SK-N-SH treated with all-trans-retinoic acid at 6 μM for 48 hours (cell line): ENCODE results near the gene LMNA.

Experiments
- ATAC-seq: fragments of 200-7000 bp; cut with Tn5 transposase; 3 replicates; pipeline ENCODE4 v1.9.1; 2020; ENCODE audit warnings: mild to moderate bottlenecking, moderate library complexity
- ARNTL ChIP-seq: fragments of 450-650 bp; formaldehyde crosslinking; IDR thresholded peaks from 2 replicates; pipeline ENCODE4 v1.5.0; 2020; ENCODE audit warnings: low read depth, mild to moderate bottlenecking, moderate library complexity, borderline replicate concordance
- BACH2 ChIP-seq: fragments of 250-450 bp; sonication (Bioruptor Pico); IDR thresholded peaks from 2 replicates; pipeline ENCODE4 v1.9.0; 2021; ENCODE audit warnings: mild to moderate bottlenecking, borderline replicate concordance
- CSDC2 ChIP-seq: fragments of 250-450 bp; sonication (Bioruptor Pico); IDR thresholded peaks from 2 replicates; pipeline ENCODE4 v1.5.0; 2020; ENCODE audit warnings: mild to moderate bottlenecking, moderate library complexity
- ESRRG ChIP-seq: fragments of 250-450 bp; sonication (Bioruptor Pico); IDR thresholded peaks from 2 replicates; pipeline ENCODE4 v1.6.1; 2021; ENCODE audit warnings: mild to moderate bottlenecking
- GLIS3 ChIP-seq: fragments of 250-450 bp; sonication (Bioruptor Pico); IDR thresholded peaks from 2 replicates; pipeline ENCODE4 v1.5.0; 2020; ENCODE audit warnings: mild to moderate bottlenecking, moderate library complexity
- OSR1 ChIP-seq: fragments of 250-450 bp; sonication (Bioruptor Pico); IDR thresholded peaks from 2 replicates; pipeline ENCODE4 v1.8.0; 2022; ENCODE audit warnings: moderate library complexity, mild to moderate bottlenecking, inconsistent platforms
- PPARA ChIP-seq: fragments of 250-450 bp; sonication (Bioruptor Pico); IDR thresholded peaks from 2 replicates; pipeline ENCODE4 v1.5.0; 2020; ENCODE audit warnings: mild to moderate bottlenecking, borderline replicate concordance
- RARB ChIP-seq: fragments of 250-450 bp; sonication (Bioruptor Pico); IDR thresholded peaks from 2 replicates; pipeline ENCODE4 v1.8.0; 2021; ENCODE audit warnings: mild to moderate bottlenecking, moderate library complexity
- SNAI2 ChIP-seq: fragments of 250-450 bp; sonication (Bioruptor Pico); IDR thresholded peaks from 2 replicates; pipeline ENCODE4 v1.5.0; 2020; ENCODE audit warnings: mild to moderate bottlenecking, moderate library complexity
- TCF4 ChIP-seq: fragments of 250-450 bp; sonication (Bioruptor Pico); IDR thresholded peaks from 2 replicates; pipeline ENCODE4 v1.8.0; 2021; ENCODE audit warnings: mild to moderate bottlenecking, moderate library complexity, borderline replicate concordance
- TOX ChIP-seq: fragments of 250-450 bp; sonication (Bioruptor Pico); IDR thresholded peaks from 2 replicates; pipeline ENCODE4 v1.8.0; 2021; ENCODE audit warnings: mild to moderate bottlenecking, moderate library complexity, borderline replicate concordance
- ZFP30 ChIP-seq: fragments of 450-650 bp; formaldehyde crosslinking; IDR thresholded peaks from 2 replicates; pipeline ENCODE4 v1.5.0; 2022; ENCODE audit warnings: mild to moderate bottlenecking, moderate library complexity
- ZNF565 ChIP-seq: fragments of 450-650 bp; formaldehyde crosslinking; conservative IDR thresholded peaks from 2 replicates; pipeline ENCODE4 v1.5.0; 2020; ENCODE audit warnings: low read depth, mild to moderate bottlenecking, moderate library complexity
- ZNF70 ChIP-seq: fragments of 450-650 bp; formaldehyde crosslinking; IDR thresholded peaks from 2 replicates; pipeline ENCODE4 v1.5.0; 2020; ENCODE audit warnings: mild to moderate bottlenecking, moderate library complexity
- ZNF8 ChIP-seq: fragments of 450-650 bp; formaldehyde crosslinking; IDR thresholded peaks from 2 replicates; pipeline ENCODE4 v1.5.0; 2020; ENCODE audit warnings: mild to moderate bottlenecking, moderate library complexity
- TF ChIP-seq, protein P1 (sequence below): fragments of 250-450 bp; sonication (Bioruptor Pico); IDR thresholded peaks from 2 replicates; pipeline ENCODE4 v1.5.0; 2020; ENCODE audit warnings: mild to moderate bottlenecking, moderate library complexity
- TF ChIP-seq, protein P2 (sequence below): fragments of 250-450 bp; sonication (Bioruptor Pico); IDR thresholded peaks from 2 replicates; pipeline ENCODE4 v1.5.1; 2021; ENCODE audit warnings: mild to moderate bottlenecking, moderate library complexity
- TF ChIP-seq, protein P3 (sequence below): fragments of 250-450 bp; sonication (Bioruptor Pico); IDR thresholded peaks from 2 replicates; pipeline ENCODE4 v1.8.0; 2021; ENCODE audit warnings: low read depth, mild to moderate bottlenecking, moderate library complexity, borderline replicate concordance
- TF ChIP-seq, protein P4 (sequence below): fragments of 250-450 bp; sonication (Bioruptor Pico); IDR thresholded peaks from 2 replicates; pipeline ENCODE4 v1.5.1; 2020; ENCODE audit warnings: low read depth, mild to moderate bottlenecking, moderate library complexity

The LMNA gene

DNA sequence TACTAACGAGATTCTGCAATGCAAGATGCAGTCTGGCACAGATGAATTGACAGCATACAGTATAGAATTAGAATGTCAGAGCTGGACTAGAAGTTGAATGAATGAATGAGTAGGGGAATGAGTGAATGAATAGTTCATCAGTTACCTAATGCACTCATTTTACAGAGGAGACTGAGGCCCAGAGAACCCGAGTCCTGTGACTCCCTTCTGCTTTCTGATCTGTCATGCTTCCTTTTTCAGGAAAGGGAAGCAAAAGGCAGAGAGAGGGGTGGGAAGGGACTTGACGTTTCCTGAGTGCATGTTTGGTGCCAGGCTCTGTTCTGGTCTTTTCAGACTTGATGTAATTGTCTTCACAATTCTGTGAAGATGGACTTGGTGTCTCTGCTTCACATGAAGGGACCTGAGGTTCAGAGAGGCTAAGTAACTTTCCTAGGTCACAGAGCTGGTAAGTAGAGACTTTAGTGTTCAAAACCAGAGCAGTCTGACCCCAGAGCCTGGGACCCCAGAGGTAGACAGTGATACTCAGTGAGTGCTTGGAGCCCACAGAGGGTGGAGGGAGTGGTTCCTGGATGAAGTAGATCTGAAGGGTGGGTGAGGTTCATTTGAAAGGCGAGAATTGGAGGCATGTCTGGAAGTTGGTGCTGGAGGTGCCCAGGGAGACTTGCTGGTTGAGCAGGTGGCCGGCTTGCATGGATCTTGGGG is 24.2 kb upstream of the LMNA start:
- no peak for TF ChIP-seq BACH2 (CRISPR knock-in tag)
- no peak for TF ChIP-seq ZNF565 (CRISPR knock-in tag)
- TF ChIP-seq SNAI2 (CRISPR knock-in tag): no peak
- TF ChIP-seq TCF4 (CRISPR knock-in tag): no peak
- no peak for TF ChIP-seq PPARA (CRISPR knock-in tag)
- no peak for TF ChIP-seq TOX
- no peak for TF ChIP-seq ZNF70 (CRISPR knock-in tag)
- TF ChIP-seq, all 23 proteins: peak for 0
- peak; percentile 51 for ATAC-seq

DNA sequence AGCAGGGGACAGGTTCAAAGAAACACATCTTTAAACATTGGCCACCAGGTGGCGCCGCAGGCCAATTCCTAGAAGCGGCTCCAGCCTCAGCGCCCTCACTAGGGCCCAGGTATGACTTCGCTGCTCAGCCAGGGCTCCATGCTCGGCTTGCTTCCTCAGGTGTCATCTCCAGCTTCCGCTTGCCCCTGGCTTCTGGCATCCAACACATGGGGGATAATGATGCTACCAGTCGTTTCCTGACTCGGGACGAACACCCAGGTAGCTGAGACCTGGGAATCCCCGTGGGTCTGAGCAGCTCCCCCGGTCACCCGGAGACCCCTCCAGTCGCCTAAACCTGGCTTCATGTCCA is 23.7 kb upstream of the LMNA start:
- no peak for TF ChIP-seq BACH2 (CRISPR knock-in tag)
- TF ChIP-seq, protein P1, sequence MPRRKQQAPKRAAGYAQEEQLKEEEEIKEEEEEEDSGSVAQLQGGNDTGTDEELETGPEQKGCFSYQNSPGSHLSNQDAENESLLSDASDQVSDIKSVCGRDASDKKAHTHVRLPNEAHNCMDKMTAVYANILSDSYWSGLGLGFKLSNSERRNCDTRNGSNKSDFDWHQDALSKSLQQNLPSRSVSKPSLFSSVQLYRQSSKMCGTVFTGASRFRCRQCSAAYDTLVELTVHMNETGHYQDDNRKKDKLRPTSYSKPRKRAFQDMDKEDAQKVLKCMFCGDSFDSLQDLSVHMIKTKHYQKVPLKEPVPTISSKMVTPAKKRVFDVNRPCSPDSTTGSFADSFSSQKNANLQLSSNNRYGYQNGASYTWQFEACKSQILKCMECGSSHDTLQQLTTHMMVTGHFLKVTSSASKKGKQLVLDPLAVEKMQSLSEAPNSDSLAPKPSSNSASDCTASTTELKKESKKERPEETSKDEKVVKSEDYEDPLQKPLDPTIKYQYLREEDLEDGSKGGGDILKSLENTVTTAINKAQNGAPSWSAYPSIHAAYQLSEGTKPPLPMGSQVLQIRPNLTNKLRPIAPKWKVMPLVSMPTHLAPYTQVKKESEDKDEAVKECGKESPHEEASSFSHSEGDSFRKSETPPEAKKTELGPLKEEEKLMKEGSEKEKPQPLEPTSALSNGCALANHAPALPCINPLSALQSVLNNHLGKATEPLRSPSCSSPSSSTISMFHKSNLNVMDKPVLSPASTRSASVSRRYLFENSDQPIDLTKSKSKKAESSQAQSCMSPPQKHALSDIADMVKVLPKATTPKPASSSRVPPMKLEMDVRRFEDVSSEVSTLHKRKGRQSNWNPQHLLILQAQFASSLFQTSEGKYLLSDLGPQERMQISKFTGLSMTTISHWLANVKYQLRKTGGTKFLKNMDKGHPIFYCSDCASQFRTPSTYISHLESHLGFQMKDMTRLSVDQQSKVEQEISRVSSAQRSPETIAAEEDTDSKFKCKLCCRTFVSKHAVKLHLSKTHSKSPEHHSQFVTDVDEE (CRISPR knock-in tag): no peak
- TF ChIP-seq ZNF70 (CRISPR knock-in tag): no peak
- TF ChIP-seq ZFP30 (CRISPR knock-in tag): no peak
- no peak for TF ChIP-seq ZNF565 (CRISPR knock-in tag)
- ATAC-seq: peak; percentile 97

DNA sequence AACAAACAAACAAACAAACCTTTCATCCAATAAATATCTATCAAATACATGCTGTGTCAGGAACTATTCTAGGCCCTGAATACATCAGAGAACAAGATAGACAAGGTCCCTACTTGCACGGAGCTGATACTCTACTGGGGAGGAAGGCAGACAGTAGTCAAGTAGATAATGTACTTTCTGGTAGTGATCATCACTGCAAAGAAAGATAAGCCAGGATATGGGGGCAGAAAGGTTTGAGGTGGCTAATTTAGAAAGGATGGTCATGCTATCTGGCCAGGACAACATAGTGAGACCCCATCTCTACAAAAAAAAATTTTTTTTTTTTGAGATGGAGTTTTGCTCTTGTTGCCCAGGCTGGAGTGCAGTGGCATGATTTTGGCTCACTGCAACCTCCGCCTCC is 22.9 kb upstream of the LMNA start:
- ATAC-seq: no peak
- TF ChIP-seq TOX: no peak
- TF ChIP-seq TCF4 (CRISPR knock-in tag): no peak
- TF ChIP-seq ARNTL (CRISPR knock-in tag): no peak
- TF ChIP-seq BACH2 (CRISPR knock-in tag): no peak
- no peak for TF ChIP-seq ZNF8
- TF ChIP-seq, protein P2, sequence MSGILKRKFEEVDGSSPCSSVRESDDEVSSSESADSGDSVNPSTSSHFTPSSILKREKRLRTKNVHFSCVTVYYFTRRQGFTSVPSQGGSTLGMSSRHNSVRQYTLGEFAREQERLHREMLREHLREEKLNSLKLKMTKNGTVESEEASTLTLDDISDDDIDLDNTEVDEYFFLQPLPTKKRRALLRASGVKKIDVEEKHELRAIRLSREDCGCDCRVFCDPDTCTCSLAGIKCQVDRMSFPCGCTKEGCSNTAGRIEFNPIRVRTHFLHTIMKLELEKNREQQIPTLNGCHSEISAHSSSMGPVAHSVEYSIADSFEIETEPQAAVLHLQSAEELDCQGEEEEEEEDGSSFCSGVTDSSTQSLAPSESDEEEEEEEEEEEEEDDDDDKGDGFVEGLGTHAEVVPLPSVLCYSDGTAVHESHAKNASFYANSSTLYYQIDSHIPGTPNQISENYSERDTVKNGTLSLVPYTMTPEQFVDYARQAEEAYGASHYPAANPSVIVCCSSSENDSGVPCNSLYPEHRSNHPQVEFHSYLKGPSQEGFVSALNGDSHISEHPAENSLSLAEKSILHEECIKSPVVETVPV (CRISPR knock-in tag): no peak
- no peak for TF ChIP-seq PPARA (CRISPR knock-in tag)
- TF ChIP-seq, protein P3, sequence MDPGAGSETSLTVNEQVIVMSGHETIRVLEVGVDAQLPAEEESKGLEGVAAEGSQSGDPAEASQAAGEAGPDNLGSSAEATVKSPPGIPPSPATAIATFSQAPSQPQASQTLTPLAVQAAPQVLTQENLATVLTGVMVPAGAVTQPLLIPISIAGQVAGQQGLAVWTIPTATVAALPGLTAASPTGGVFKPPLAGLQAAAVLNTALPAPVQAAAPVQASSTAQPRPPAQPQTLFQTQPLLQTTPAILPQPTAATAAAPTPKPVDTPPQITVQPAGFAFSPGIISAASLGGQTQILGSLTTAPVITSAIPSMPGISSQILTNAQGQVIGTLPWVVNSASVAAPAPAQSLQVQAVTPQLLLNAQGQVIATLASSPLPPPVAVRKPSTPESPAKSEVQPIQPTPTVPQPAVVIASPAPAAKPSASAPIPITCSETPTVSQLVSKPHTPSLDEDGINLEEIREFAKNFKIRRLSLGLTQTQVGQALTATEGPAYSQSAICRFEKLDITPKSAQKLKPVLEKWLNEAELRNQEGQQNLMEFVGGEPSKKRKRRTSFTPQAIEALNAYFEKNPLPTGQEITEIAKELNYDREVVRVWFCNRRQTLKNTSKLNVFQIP (CRISPR knock-in tag): no peak
- TF ChIP-seq SNAI2 (CRISPR knock-in tag): no peak
- TF ChIP-seq, protein P4, sequence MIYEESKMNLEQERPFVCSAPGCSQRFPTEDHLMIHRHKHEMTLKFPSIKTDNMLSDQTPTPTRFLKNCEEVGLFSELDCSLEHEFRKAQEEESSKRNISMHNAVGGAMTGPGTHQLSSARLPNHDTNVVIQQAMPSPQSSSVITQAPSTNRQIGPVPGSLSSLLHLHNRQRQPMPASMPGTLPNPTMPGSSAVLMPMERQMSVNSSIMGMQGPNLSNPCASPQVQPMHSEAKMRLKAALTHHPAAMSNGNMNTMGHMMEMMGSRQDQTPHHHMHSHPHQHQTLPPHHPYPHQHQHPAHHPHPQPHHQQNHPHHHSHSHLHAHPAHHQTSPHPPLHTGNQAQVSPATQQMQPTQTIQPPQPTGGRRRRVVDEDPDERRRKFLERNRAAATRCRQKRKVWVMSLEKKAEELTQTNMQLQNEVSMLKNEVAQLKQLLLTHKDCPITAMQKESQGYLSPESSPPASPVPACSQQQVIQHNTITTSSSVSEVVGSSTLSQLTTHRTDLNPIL (CRISPR knock-in tag): no peak
- no peak for TF ChIP-seq RARB
- no peak for TF ChIP-seq ZNF70 (CRISPR knock-in tag)
- TF ChIP-seq GLIS3: no peak
- no peak for TF ChIP-seq ESRRG (CRISPR knock-in tag)
- TF ChIP-seq CSDC2 (CRISPR knock-in tag): no peak
- no peak for TF ChIP-seq OSR1
- no peak for TF ChIP-seq ZNF565 (CRISPR knock-in tag)
- TF ChIP-seq, protein P1 (CRISPR knock-in tag): no peak
